Left ventricle myocardium inferior (tissue), 1 donor: ENCODE measurements around the gene PEMT. TPM values are rescaled to one million over a fixed set of nuclear protein-coding genes. Genes with fewer than 3 reads are reported as not detected.

Experiments used
- DNase-seq: peaks from one replicate; pipeline ENCODE4 v3.0.0-alpha.2; 2020
- H3K27ac ChIP-seq: fragments of 200-600 bp; replicated peaks from 2 replicates; pipeline ENCODE4 v1.8.0; 2021
- H3K27me3 ChIP-seq: fragments of 200-600 bp; 2 replicates; pipeline ENCODE4 v1.8.0; 2021; ENCODE audit warnings: low read depth
- H3K36me3 ChIP-seq: fragments of 200-600 bp; 2 replicates; pipeline ENCODE4 v1.8.0; 2021
- H3K4me1 ChIP-seq: fragments of 200-600 bp; 2 replicates; pipeline ENCODE4 v1.8.0; 2021
- H3K4me3 ChIP-seq: fragments of 200-600 bp; 2 replicates; pipeline ENCODE4 v1.8.0; 2021; ENCODE audit warnings: mild to moderate bottlenecking, moderate library complexity
- H3K9me3 ChIP-seq: fragments of 200-600 bp; replicated peaks from 2 replicates; pipeline ENCODE4 v1.8.0; 2021
- intact Hi-C: fragments of 100-400 bp; cut with micrococcal nuclease; formaldehyde crosslinking; loops from one replicate; pipeline ENCODE4 v1.11.0; 2022
- total RNA-seq: library from RNA; stranded (reverse); fragmentation: NEBNext Ultra II Directional; extraction: Animal tissue kit (Norgen Biotek cat#: 25700); gene quantifications from one replicate; pipeline ENCODE4 v1.2.1, GENCODE V29; 2021
- TF ChIP-seq, protein P1 (sequence below): fragments of 200-600 bp; IDR thresholded peaks from 2 replicates; pipeline ENCODE4 v1.8.0; 2021; ENCODE audit warnings: antibody characterized with exemption, mild to moderate bottlenecking, borderline replicate concordance
- donor health status: DM: no; HTN: yes; CAD: no; lungs with severe emphysema.

Gene PEMT
- total RNA-seq, 1 donor from 2014 or later: 18.8 TPM

GRCh38 chr17:17474341-17474740 lies 117.2 kb downstream of the PEMT start:
- Histone ChIP-seq H3K4me3 (no peak overlapping the region), H3K36me3 (no peaks in the 10 kb centered on the region), H3K4me1 (peaks cover 25% of the 10 kb centered on the region), H3K27me3 (peaks cover 12% of the 10 kb centered on the region), H3K27ac (no peak overlapping the region), H3K9me3 (no peaks in the 10 kb centered on the region)
- DNase-seq: no peak
- TF ChIP-seq, protein P1, sequence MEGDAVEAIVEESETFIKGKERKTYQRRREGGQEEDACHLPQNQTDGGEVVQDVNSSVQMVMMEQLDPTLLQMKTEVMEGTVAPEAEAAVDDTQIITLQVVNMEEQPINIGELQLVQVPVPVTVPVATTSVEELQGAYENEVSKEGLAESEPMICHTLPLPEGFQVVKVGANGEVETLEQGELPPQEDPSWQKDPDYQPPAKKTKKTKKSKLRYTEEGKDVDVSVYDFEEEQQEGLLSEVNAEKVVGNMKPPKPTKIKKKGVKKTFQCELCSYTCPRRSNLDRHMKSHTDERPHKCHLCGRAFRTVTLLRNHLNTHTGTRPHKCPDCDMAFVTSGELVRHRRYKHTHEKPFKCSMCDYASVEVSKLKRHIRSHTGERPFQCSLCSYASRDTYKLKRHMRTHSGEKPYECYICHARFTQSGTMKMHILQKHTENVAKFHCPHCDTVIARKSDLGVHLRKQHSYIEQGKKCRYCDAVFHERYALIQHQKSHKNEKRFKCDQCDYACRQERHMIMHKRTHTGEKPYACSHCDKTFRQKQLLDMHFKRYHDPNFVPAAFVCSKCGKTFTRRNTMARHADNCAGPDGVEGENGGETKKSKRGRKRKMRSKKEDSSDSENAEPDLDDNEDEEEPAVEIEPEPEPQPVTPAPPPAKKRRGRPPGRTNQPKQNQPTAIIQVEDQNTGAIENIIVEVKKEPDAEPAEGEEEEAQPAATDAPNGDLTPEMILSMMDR: no peak
- intact Hi-C loops: no loop called here

GRCh38 chr17:17472333-17472920 lies 119.1 kb downstream of the PEMT start:
- Histone ChIP-seq H3K9me3 (no peaks in the 10 kb centered on the region), H3K36me3 (no peaks in the 10 kb centered on the region), H3K4me3 (no peak overlapping the region), H3K27me3 (peaks cover 12% of the 10 kb centered on the region), H3K4me1 (peaks cover 17% of the 10 kb centered on the region), H3K27ac (no peak overlapping the region)
- intact Hi-C loops: no loop called here
- no peak for DNase-seq
- TF ChIP-seq, protein P1: no peak

- H3K27me3 ChIP-seq: peaks cover 12% of the 10 kb centered on the region
- H3K4me1 ChIP-seq: peaks cover 11% of the 10 kb centered on the region
- intact Hi-C loops: no loop called here
- no peak overlapping the region for H3K27ac ChIP-seq
- TF ChIP-seq, protein P1: no peak
- H3K4me3 ChIP-seq: no peak overlapping the region
- H3K9me3 ChIP-seq: no peaks in the 10 kb centered on the region
- H3K36me3 ChIP-seq: no peaks in the 10 kb centered on the region
- no peak for DNase-seq
Observed at GRCh38 chr17:17469996-17470395, 121.5 kb downstream of the PEMT start.

GRCh38 chr17:17469358-17469757 lies 122.2 kb downstream of the PEMT start:
- Histone ChIP-seq H3K4me1 (peaks cover 11% of the 10 kb centered on the region), H3K27ac (no peak overlapping the region), H3K27me3 (peaks cover 12% of the 10 kb centered on the region), H3K9me3 (no peaks in the 10 kb centered on the region), H3K36me3 (no peaks in the 10 kb centered on the region), H3K4me3 (no peak overlapping the region)
- intact Hi-C loops: no loop called here
- no peak for DNase-seq
- TF ChIP-seq, protein P1: no peak

DNA sequence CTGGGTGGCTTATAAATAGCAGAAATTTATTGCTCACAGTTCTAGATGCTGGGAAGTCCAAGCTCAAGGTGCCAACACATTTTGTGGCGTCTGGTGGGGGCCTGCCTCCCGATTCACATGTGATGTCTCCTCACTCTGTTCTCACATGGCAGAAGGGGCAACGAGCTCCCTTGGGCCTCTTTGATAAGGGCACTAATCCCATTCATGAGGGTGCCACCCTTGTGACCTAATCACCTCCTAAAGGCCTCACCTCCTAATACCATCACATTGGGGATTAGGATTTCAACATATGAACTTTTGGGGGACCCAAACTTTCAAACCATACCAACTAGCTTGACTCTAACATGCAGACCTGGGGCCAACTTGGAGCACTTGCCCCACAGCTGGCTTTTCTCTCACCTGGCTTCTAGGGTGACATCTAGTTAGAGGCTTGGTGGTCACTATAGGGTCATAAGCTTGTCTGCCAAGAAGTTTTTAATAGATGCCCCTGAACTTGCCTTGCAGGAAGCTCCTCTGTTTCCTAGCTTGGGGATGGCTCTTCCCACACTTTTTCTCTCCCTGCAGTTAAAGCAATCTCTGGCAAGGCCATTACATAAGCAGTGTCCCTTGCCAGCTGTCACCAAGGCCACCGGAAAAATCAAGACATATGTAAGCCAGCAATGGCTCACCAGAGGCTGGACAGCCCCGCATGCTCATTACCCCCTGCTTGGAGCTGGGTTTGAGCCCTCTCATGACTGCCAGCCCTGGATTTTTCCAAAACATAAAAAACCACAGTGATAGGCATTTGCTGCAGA lies 123.1 kb downstream of the PEMT start:
- Histone ChIP-seq H3K9me3 (no peaks in the 10 kb centered on the region), H3K4me3 (no peak overlapping the region), H3K36me3 (no peaks in the 10 kb centered on the region), H3K27ac (no peak overlapping the region), H3K4me1 (peaks cover 11% of the 10 kb centered on the region), H3K27me3 (peaks cover 12% of the 10 kb centered on the region)
- TF ChIP-seq, protein P1: no peak
- intact Hi-C loops: no loop called here
- no peak for DNase-seq
